SHP77 (cell line): Measurements from ENCODE around the gene MED8.
A peak's percentile ranks its signal among the peaks of the same experiment; 100 is the strongest.

Experiments used
- DNase-seq, 2 experiments: peaks; one replicate each; lab custom pipeline; 2025; lab: John Stamatoyannopoulos, UW

MED8 gene

GRCh38 chr1:43358746-43359693 is 30.6 kb downstream of the MED8 start, which contains the start of gene CDC20:
Gene CDC20 (plus strand): TSS chr1:43358981. CDS start chr1:43359216, 235 bp downstream.
- peak; percentile 98 to 99 for DNase-seq

GRCh38 chr1:43358121-43358745 is 31.4 kb downstream of the MED8 start:
- DNase-seq: peak; percentile 26 to 49

- DNase-seq: no peak
These were observed 32.3 kb downstream of the MED8 start for GRCh38 chr1:43357251-43357650.

GRCh38 chr1:43354936-43355335 is 34.7 kb downstream of the MED8 start:
- no peak for DNase-seq

- no peak for DNase-seq
These were observed 35.1 kb downstream of the MED8 start for GRCh38 chr1:43354471-43354870.

- no peak for DNase-seq
These were observed 36.7 kb downstream of the MED8 start for GRCh38 chr1:43352881-43353280.

GRCh38 chr1:43352351-43352705 is 37.3 kb downstream of the MED8 start:
- no peak for DNase-seq

- no peak for DNase-seq
These were observed 37.9 kb downstream of the MED8 start for GRCh38 chr1:43351421-43352350.

GRCh38 chr1:43350976-43351375 is 38.6 kb downstream of the MED8 start:
- DNase-seq: no peak

- no peak for DNase-seq
These were observed 39.9 kb downstream of the MED8 start for GRCh38 chr1:43349594-43350306.

GRCh38 chr1:43348809-43349593 is 40.6 kb downstream of the MED8 start:
- DNase-seq: peak; percentile 85 to 92

GRCh38 chr1:43348343-43348808 is 41.2 kb downstream of the MED8 start:
- DNase-seq: peak; percentile 59 to 73

GRCh38 chr1:43346636-43347035 is 43.0 kb downstream of the MED8 start:
- no peak for DNase-seq

- no peak for DNase-seq
These were observed 44.5 kb downstream of the MED8 start for GRCh38 chr1:43345120-43345519.

GRCh38 chr1:43344267-43344850 is 45.2 kb downstream of the MED8 start:
- no peak for DNase-seq

- DNase-seq: no peak
These were observed 49.0 kb downstream of the MED8 start for GRCh38 chr1:43340559-43340958.

GRCh38 chr1:43339584-43340232 is 49.9 kb downstream of the MED8 start:
- no peak for DNase-seq

- DNase-seq: no peak
These were observed 51.6 kb downstream of the MED8 start for GRCh38 chr1:43338001-43338400.

GRCh38 chr1:43337588-43337987 is 52.0 kb downstream of the MED8 start, which contains the start of gene MPL:
Gene MPL (plus strand): TSS chr1:43337818. CDS start chr1:43337849, 31 bp downstream.
- DNase-seq: no peak
